Activated naive CD4-positive, alpha-beta T cell treated with anti-CD3 and anti-CD28 coated beads for 36 hours (primary cell): Measurements from ENCODE around the gene ZNF333. TPM values are rescaled to one million over a fixed set of nuclear protein-coding genes. Genes with fewer than 3 reads are reported as not detected.
A peak's percentile ranks its signal among the peaks of the same experiment; 100 is the strongest.

ENCODE experiments used
- CTCF ChIA-PET: fragments of 350-600 bp; sonication (Branson Sonifier 250); formaldehyde crosslinking; loops from one replicate; lab custom pipeline; 2021; ENCODE audit warnings: antibody characterized with exemption; lab: Charles Lee
- DNase-seq: peaks from one replicate; pipeline ENCODE4 v3.0.0-alpha.2; 2020
- H3K27ac Mint-ChIP-seq: one replicate; pipeline ENCODE4 v1.8.0; 2021; ENCODE audit warnings: mild to moderate bottlenecking, mixed read lengths
- H3K27me3 Mint-ChIP-seq: one replicate; pipeline ENCODE4 v1.8.0; 2021; ENCODE audit warnings: low read depth, mixed read lengths
- H3K36me3 Mint-ChIP-seq: one replicate; pipeline ENCODE4 v1.8.0; 2021; ENCODE audit warnings: low read depth, mixed read lengths
- H3K4me1 Mint-ChIP-seq: one replicate; pipeline ENCODE4 v1.8.0; 2021; ENCODE audit warnings: low read depth, mixed read lengths
- H3K4me3 Mint-ChIP-seq: one replicate; pipeline ENCODE4 v1.8.0; 2021; ENCODE audit warnings: mild to moderate bottlenecking, moderate library complexity, mixed read lengths
- H3K9me3 Mint-ChIP-seq: one replicate; pipeline ENCODE4 v1.8.0; 2021; ENCODE audit warnings: mixed read lengths
- intact Hi-C: fragments of 100-400 bp; cut with micrococcal nuclease; formaldehyde crosslinking; loops from one replicate; pipeline ENCODE4 v1.15.1; 2023
- total RNA-seq, 2 experiments: library from RNA; stranded (reverse); gene quantifications; one replicate each; pipeline ENCODE4 v1.2.3, GENCODE V29; 2021

Gene ZNF333
- 10 to 100 TPM; 28.6 to 31.7 TPM for total RNA-seq

DNA sequence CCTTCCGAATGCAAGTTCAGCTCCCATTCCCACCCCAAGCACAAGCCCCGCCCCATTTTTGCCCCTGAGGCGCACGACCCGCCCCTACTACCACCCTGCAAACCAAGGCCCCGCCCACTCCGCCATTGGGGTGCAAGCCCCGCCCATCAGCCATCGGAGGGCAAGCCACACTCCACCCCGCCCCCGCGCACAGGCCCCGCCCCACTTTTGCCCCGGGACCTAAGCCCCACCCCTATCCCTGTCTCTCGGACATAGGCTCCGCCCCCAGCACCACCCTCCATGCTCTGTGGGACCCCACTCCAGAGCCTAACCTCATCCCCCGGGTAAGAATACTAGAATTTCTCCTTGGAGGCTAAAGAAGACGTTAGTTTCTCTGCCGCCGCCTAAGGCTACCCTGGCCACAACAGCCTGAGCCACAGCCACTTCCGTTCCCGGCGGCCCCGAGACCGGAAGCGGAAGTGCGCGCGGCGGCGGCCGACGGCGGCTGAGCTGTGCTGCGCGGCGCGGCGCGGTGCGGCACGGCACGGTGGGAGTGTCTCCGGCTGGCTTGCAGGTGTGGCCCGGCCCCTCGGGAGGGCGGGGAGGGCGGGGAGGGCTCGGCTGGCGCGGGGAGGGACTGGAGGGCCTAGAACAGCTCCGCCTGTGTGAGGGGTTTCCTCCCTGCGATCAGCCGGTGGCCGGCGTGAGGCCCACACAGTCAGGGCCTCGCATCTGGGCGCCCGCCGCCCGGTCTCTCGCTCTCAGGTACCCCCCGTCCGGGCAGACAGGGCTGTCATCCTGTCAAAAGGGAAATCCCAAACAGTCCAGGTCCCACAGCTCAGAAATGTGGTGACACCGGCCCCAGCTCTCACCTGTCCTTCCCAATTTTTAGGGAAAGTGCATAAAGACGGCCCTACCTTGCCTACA lies at the start of gene ZNF333:
TSS of gene ZNF333 (plus strand) at position 451 of the 906 bp plus-strand sequence. CDS start 3,444 bp downstream, outside the sequence.
- DNase-seq = peak; percentile 100
- peaks cover 5% of the 10 kb centered on the region for H3K36me3 Mint-ChIP-seq
- peaks cover 18% of the 10 kb centered on the region for H3K4me1 Mint-ChIP-seq
- no peaks in the 10 kb centered on the region for H3K9me3 Mint-ChIP-seq
- CTCF ChIA-PET = interaction anchor here (0.7 to 11.1 kb wide), 4 partner anchors 11 to 134 kb away, joined by 3 to 282 read pairs (median 20); partner anchors contain the start of gene NDUFB7
- intact Hi-C loops = loop anchor here (1.0 to 5.0 kb wide), 3 partner anchors 118 to 687 kb away; partner anchors contain the start of genes AKAP8, DNAJB1 and NDUFB7
- no peaks in the 10 kb centered on the region for H3K27me3 Mint-ChIP-seq
- peak within 1 kb of the TSS; percentile 99 for H3K27ac Mint-ChIP-seq
- H3K4me3 Mint-ChIP-seq = peak within 1 kb of the TSS; percentile 96

DNA sequence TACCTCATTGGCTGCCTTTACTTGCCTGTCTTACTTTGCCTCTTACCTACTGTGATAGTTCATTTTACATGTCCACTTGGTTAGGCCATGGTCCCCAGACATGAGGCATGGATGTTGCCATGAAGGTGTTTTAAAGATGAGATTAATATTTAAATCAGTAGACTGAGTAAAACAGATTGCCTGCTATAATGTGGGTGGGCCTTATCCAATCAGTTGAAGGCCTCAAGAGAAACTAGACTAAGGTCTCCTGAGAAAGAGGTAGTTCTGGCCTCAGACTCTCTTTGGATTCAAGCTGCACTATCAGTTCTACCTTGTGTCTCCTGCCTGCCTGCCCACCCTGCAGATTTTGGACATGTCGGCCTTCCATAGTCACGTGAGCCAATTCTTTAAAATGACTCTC lies 41.3 kb upstream of the ZNF333 start:
- H3K36me3 Mint-ChIP-seq = no peaks in the 10 kb centered on the region
- intact Hi-C loops = no loop called here
- H3K9me3 Mint-ChIP-seq = no peaks in the 10 kb centered on the region
- H3K4me3 Mint-ChIP-seq = no peak overlapping the region
- DNase-seq = no peak
- H3K27ac Mint-ChIP-seq = no peak overlapping the region
- CTCF ChIA-PET = no interaction called here
- H3K27me3 Mint-ChIP-seq = peaks cover 18% of the 10 kb centered on the region
- no peaks in the 10 kb centered on the region for H3K4me1 Mint-ChIP-seq

- Mint-ChIP-seq H3K4me3 (no peak overlapping the region), H3K36me3 (no peaks in the 10 kb centered on the region), H3K4me1 (no peaks in the 10 kb centered on the region), H3K27me3 (peaks cover 18% of the 10 kb centered on the region), H3K27ac (no peak overlapping the region), H3K9me3 (no peaks in the 10 kb centered on the region)
- no peak for DNase-seq
- CTCF ChIA-PET = no interaction called here
- intact Hi-C loops = no loop called here
Measured at GRCh38 chr19:14649020-14649419, 40.8 kb upstream of the ZNF333 start.

DNA sequence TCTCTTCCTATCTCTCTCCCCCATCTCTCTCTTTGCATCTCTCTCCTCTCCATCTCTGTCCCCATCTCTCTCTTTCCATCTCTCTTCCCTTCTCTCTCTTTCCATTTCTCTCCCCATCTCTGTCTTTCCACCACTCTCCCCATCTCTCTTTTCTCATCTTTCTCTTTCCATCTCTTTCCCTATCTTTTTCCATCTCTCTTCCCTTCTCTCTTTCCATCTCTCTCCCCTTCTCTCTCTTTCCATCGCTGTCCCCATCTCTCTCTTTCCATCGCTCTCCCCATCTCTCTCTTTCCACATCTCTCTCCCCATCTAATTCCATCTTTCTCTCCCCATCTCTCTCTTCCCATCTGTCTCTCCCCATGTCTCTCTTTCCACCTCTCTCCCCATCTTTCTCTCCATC lies 39.7 kb upstream of the ZNF333 start:
- Mint-ChIP-seq H3K27me3 (peaks cover 18% of the 10 kb centered on the region), H3K4me1 (no peaks in the 10 kb centered on the region), H3K36me3 (no peaks in the 10 kb centered on the region), H3K9me3 (no peaks in the 10 kb centered on the region), H3K4me3 (no peak overlapping the region), H3K27ac (no peak overlapping the region)
- intact Hi-C loops = no loop called here
- no peak for DNase-seq
- CTCF ChIA-PET = no interaction called here

- no peaks in the 10 kb centered on the region for H3K36me3 Mint-ChIP-seq
- peaks cover 10% of the 10 kb centered on the region for H3K27me3 Mint-ChIP-seq
- intact Hi-C loops = no loop called here
- no peaks in the 10 kb centered on the region for H3K4me1 Mint-ChIP-seq
- DNase-seq = no peak
- CTCF ChIA-PET = interaction anchor here (0.6 kb wide), 1 partner anchor 1408 kb away, joined by 3 read pairs; no protein-coding TSS in a partner anchor
- H3K9me3 Mint-ChIP-seq = no peaks in the 10 kb centered on the region
- no peak overlapping the region for H3K27ac Mint-ChIP-seq
- H3K4me3 Mint-ChIP-seq = no peak overlapping the region
Measured at GRCh38 chr19:14654786-14655560, 34.9 kb upstream of the ZNF333 start.

DNA sequence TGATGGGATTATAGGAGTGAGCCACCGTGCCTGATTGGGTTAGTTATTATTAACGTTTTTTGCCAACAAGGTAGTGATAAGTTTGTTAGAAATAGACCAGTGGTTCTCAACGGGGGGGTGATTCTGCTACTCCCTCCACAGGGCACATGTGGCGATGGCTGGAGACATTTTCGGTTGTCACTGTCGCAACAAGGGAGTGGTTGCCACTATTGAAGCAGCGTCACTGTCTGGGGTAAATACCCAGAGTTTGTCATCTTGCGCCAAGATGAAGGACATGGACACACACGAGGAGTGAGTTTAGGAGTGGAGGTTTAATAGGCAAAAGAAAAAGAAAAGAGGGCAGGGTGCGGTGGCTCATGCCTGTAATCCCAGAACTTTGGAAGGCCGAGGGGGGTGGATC lies 34.1 kb upstream of the ZNF333 start:
- H3K4me3 Mint-ChIP-seq = no peak overlapping the region
- no peaks in the 10 kb centered on the region for H3K9me3 Mint-ChIP-seq
- peaks cover 10% of the 10 kb centered on the region for H3K27me3 Mint-ChIP-seq
- H3K4me1 Mint-ChIP-seq = no peaks in the 10 kb centered on the region
- no peak overlapping the region for H3K27ac Mint-ChIP-seq
- CTCF ChIA-PET = interaction anchor here (0.6 kb wide), 1 partner anchor 1407 kb away, joined by 3 read pairs; no protein-coding TSS in a partner anchor
- intact Hi-C loops = no loop called here
- no peaks in the 10 kb centered on the region for H3K36me3 Mint-ChIP-seq
- DNase-seq = no peak

- H3K9me3 Mint-ChIP-seq = no peaks in the 10 kb centered on the region
- H3K27ac Mint-ChIP-seq = no peak overlapping the region
- DNase-seq = no peak
- peaks cover 6% of the 10 kb centered on the region for H3K27me3 Mint-ChIP-seq
- no peaks in the 10 kb centered on the region for H3K4me1 Mint-ChIP-seq
- H3K36me3 Mint-ChIP-seq = no peaks in the 10 kb centered on the region
- intact Hi-C loops = no loop called here
- CTCF ChIA-PET = interaction anchor here (1.0 kb wide), 1 partner anchor 27 kb away, joined by 3 read pairs; no protein-coding TSS in a partner anchor
- H3K4me3 Mint-ChIP-seq = no peak overlapping the region
Measured at GRCh38 chr19:14659874-14660489, 29.9 kb upstream of the ZNF333 start.

DNA sequence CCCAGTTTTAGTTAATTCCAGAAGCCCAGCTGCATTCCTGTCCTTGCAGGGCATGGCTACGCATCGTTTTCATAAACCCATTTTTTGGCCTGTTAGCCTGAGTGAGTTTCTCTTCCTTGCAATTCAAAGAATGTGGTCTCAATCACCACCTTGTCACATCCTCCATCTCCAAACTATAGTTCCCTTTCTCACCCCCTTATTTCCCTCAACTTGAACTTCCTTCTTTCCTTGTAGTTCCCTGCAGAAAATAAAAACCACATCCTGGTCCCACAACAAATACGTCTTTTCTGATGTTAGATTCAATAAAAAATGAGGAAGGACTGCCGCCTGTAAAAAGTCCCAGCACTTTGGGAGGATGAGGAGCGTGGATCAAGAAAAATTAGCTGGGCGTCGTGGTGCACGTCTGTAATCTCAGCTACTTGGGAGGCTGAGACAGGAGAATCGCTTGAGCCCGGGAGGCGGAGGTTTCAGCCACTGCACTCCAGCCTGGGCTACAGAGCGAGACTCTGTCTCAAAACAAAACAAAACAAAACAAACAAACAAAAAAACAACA lies 28.4 kb upstream of the ZNF333 start:
- Mint-ChIP-seq H3K9me3 (no peaks in the 10 kb centered on the region), H3K36me3 (no peaks in the 10 kb centered on the region), H3K4me1 (no peaks in the 10 kb centered on the region), H3K27ac (no peak overlapping the region), H3K4me3 (no peak overlapping the region), H3K27me3 (peaks cover 3% of the 10 kb centered on the region)
- no peak for DNase-seq
- intact Hi-C loops = no loop called here
- CTCF ChIA-PET = no interaction called here

DNA sequence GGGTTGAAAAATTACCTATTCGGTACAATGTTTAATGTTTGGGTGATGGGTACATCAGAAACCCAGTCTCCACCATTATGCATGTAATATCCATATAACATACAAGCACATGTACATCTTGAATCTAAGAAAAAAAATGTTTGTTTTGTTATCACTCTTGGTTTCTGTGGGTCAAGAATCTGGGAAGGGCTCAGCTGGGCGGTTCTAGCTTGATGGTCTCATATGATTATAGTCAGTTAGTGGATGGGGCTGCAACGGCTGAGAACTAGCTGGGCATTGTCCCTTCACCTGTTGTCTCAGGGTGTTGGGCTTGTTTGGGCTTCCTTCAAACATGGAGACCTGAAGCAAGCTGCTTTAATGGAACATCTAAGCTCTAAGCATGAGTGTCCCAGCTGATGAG lies 19.9 kb upstream of the ZNF333 start:
- Mint-ChIP-seq H3K27me3 (peaks cover 32% of the 10 kb centered on the region), H3K27ac (no peak overlapping the region), H3K36me3 (no peaks in the 10 kb centered on the region), H3K4me3 (no peak overlapping the region), H3K9me3 (peaks cover 11% of the 10 kb centered on the region), H3K4me1 (peaks cover 2% of the 10 kb centered on the region)
- DNase-seq = no peak
- CTCF ChIA-PET = interaction anchor here (1.1 to 1.9 kb wide), 2 partner anchors 16 to 114 kb away, joined by 3 to 5 read pairs; no protein-coding TSS in a partner anchor
- intact Hi-C loops = no loop called here

DNA sequence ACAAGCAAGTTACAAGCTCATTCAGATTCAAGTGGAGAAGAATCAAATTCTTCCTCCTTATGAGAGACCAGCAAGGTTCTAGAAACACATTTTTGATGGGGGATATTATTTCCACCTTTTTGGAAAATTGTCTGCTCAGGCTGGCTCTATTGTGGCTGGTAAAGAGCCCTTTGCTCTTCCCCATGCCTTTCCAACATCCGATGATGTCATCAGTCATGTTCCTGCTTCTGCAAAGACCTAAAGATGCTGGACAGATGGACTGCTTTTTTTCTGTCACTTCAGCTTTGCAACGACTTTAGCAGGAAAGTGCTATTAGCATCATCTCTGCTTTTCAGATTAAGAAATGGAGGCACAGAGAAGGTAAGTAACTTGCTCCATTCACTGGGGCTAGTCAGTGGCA lies 19.4 kb upstream of the ZNF333 start:
- H3K27me3 Mint-ChIP-seq = peaks cover 33% of the 10 kb centered on the region
- no peak overlapping the region for H3K4me3 Mint-ChIP-seq
- no peak overlapping the region for H3K27ac Mint-ChIP-seq
- CTCF ChIA-PET = interaction anchor here (1.1 to 1.9 kb wide), 2 partner anchors 16 to 115 kb away, joined by 3 to 5 read pairs; no protein-coding TSS in a partner anchor
- no peak for DNase-seq
- H3K9me3 Mint-ChIP-seq = peaks cover 11% of the 10 kb centered on the region
- intact Hi-C loops = no loop called here
- H3K36me3 Mint-ChIP-seq = no peaks in the 10 kb centered on the region
- peaks cover 2% of the 10 kb centered on the region for H3K4me1 Mint-ChIP-seq

GRCh38 chr19:14672188-14672872 lies 17.5 kb upstream of the ZNF333 start:
- DNase-seq = no peak
- Mint-ChIP-seq H3K27me3 (peaks cover 33% of the 10 kb centered on the region), H3K36me3 (no peaks in the 10 kb centered on the region), H3K4me3 (no peak overlapping the region), H3K4me1 (peaks cover 2% of the 10 kb centered on the region), H3K27ac (no peak overlapping the region), H3K9me3 (peaks cover 11% of the 10 kb centered on the region)
- intact Hi-C loops = no loop called here
- CTCF ChIA-PET = interaction anchor here (0.6 kb wide), 1 partner anchor 763 kb away, joined by 10 read pairs; no protein-coding TSS in a partner anchor
